Prostate gland (tissue), 2 donors: ENCODE measurements around the gene ZP1.

Experiments
- CTCF ChIP-seq, 4 experiments: fragments of 200-600 bp in 2 of 4; fragments of 450-650 bp in 2 of 4; sonication (generic) in 2 of 4; IDR thresholded peaks; 1 replicate in 3 of 4; 2 replicates in 1 of 4; pipeline ENCODE4 v1.5.1; 2016 to 2019; ENCODE audit warnings: antibody characterized with exemption in 4 of 4, mild to moderate bottlenecking in 2 of 4, moderate library complexity in 2 of 4
- POLR2A ChIP-seq: fragments of 450-650 bp; IDR thresholded peaks from one replicate; pipeline ENCODE4 v1.6.1; 2016; ENCODE audit warnings: antibody characterized with exemption, mild to moderate bottlenecking

GRCh38 chr11:60917267-60917666, 49.9 kb downstream of the ZP1 start:
- TF ChIP-seq CTCF (IDR thresholded peaks at IDR 0.05), result no peak
- no peak for TF ChIP-seq POLR2A
